Effector memory CD8-positive, alpha-beta T cell (primary cell): ENCODE measurements around the gene C1orf115.

Experiments
- ATAC-seq: fragments of 150-1000 bp; cut with Tn5 transposase; replicated peaks from 2 replicates; pipeline ENCODE4 v1.10.0; 2021; ENCODE audit warnings: mild to moderate bottlenecking, moderate library complexity
- DNase-seq, 3 experiments: peaks; one replicate each; pipeline ENCODE4 v3.0.0; 2021
- H3K27ac Mint-ChIP-seq, 2 donors: one replicate each; pipeline ENCODE4 v1.8.0; 2022; ENCODE audit warnings: mild to moderate bottlenecking in 2 of 2, mixed read lengths in 2 of 2, moderate library complexity in 2 of 2
- H3K27me3 Mint-ChIP-seq, 2 donors: one replicate each; pipeline ENCODE4 v1.8.0; 2022; ENCODE audit warnings: mixed read lengths in 2 of 2
- H3K36me3 Mint-ChIP-seq: one replicate; pipeline ENCODE4 v1.8.0; 2022; ENCODE audit warnings: mild to moderate bottlenecking, moderate library complexity, mixed read lengths; ENCODE audit not compliant: insufficient read depth
- H3K4me1 Mint-ChIP-seq, 2 donors: one replicate each; pipeline ENCODE4 v1.8.0; 2022; ENCODE audit warnings: low read depth in 2 of 2, mixed read lengths in 2 of 2
- H3K4me3 Mint-ChIP-seq, 2 donors: one replicate each; pipeline ENCODE4 v1.8.0; 2022; ENCODE audit warnings: mild to moderate bottlenecking in 2 of 2, mixed read lengths in 2 of 2, moderate library complexity in 2 of 2
- H3K9me3 Mint-ChIP-seq, 2 donors: one replicate each; pipeline ENCODE4 v1.8.0; 2022; ENCODE audit warnings: mixed read lengths in 2 of 2

C1orf115 gene

GRCh38 chr1:220698607-220699016, 8.4 kb downstream of the C1orf115 start:
- Mint-ChIP-seq H3K27ac (peak overlapping the region in 1 of 2 donors; percentile 50), H3K4me3 (no peak overlapping the region), H3K36me3 (no peaks in the 10 kb centered on the region), H3K27me3 (peaks cover 16 to 28% of the 10 kb centered on the region in 2 donors), H3K4me1 (no peaks in the 10 kb centered on the region), H3K9me3 (no peaks in the 10 kb centered on the region)
- DNase-seq (no peak), ATAC-seq (no peak)

GRCh38 chr1:220699044-220699443, 8.9 kb downstream of the C1orf115 start:
- H3K4me1 Mint-ChIP-seq = no peaks in the 10 kb centered on the region
- H3K27ac Mint-ChIP-seq = no peak overlapping the region
- H3K36me3 Mint-ChIP-seq = no peaks in the 10 kb centered on the region
- H3K9me3 Mint-ChIP-seq = no peaks in the 10 kb centered on the region
- ATAC-seq (no peak), DNase-seq (no peak)
- H3K27me3 Mint-ChIP-seq = peaks cover 18 to 31% of the 10 kb centered on the region in 2 donors
- no peak overlapping the region for H3K4me3 Mint-ChIP-seq

GRCh38 chr1:220700556-220701179, 10.5 kb downstream of the C1orf115 start:
- no peaks in the 10 kb centered on the region for H3K4me1 Mint-ChIP-seq
- no peak for ATAC-seq
- H3K36me3 Mint-ChIP-seq = no peaks in the 10 kb centered on the region
- H3K27ac Mint-ChIP-seq = no peak overlapping the region
- H3K27me3 Mint-ChIP-seq = peaks cover 24 to 39% of the 10 kb centered on the region in 2 donors
- H3K4me3 Mint-ChIP-seq = no peak overlapping the region
- H3K9me3 Mint-ChIP-seq = no peaks in the 10 kb centered on the region
- DNase-seq = no peak

- no peak overlapping the region for H3K4me3 Mint-ChIP-seq
- peaks cover 32 to 49% of the 10 kb centered on the region in 2 donors for H3K27me3 Mint-ChIP-seq
- H3K4me1 Mint-ChIP-seq = no peaks in the 10 kb centered on the region
- H3K9me3 Mint-ChIP-seq = no peaks in the 10 kb centered on the region
- no peaks in the 10 kb centered on the region for H3K36me3 Mint-ChIP-seq
- DNase-seq (no peak), ATAC-seq (no peak)
- no peak overlapping the region for H3K27ac Mint-ChIP-seq
These were observed 11.8 kb downstream of the C1orf115 start for GRCh38 chr1:220701974-220702373.

- H3K4me3 Mint-ChIP-seq = no peak overlapping the region
- H3K4me1 Mint-ChIP-seq = no peaks in the 10 kb centered on the region
- no peak for DNase-seq
- peaks cover 32 to 56% of the 10 kb centered on the region in 2 donors for H3K27me3 Mint-ChIP-seq
- H3K9me3 Mint-ChIP-seq = no peaks in the 10 kb centered on the region
- H3K27ac Mint-ChIP-seq = no peak overlapping the region
- H3K36me3 Mint-ChIP-seq = no peaks in the 10 kb centered on the region
- ATAC-seq = no peak
These were observed 12.6 kb downstream of the C1orf115 start for GRCh38 chr1:220702733-220703270.

- Mint-ChIP-seq H3K9me3 (no peaks in the 10 kb centered on the region), H3K27ac (no peak overlapping the region)
These were observed 13.1 kb downstream of the C1orf115 start for GRCh38 chr1:220703305-220703704.

GRCh38 chr1:220705782-220706181, 15.6 kb downstream of the C1orf115 start:
- no peak for ATAC-seq
- no peak for DNase-seq
- Mint-ChIP-seq H3K27ac (no peak overlapping the region), H3K27me3 (peaks cover 32 to 60% of the 10 kb centered on the region in 2 donors), H3K9me3 (no peaks in the 10 kb centered on the region), H3K36me3 (no peaks in the 10 kb centered on the region), H3K4me1 (peaks cover 0 to 6% of the 10 kb centered on the region in 2 donors), H3K4me3 (no peak overlapping the region)

More at GRCh38 chr1:220703305-220703704, 13.1 kb downstream of the C1orf115 start:
- no peak for DNase-seq
- Mint-ChIP-seq H3K4me3 (no peak overlapping the region), H3K36me3 (no peaks in the 10 kb centered on the region), H3K27me3 (peaks cover 32 to 53% of the 10 kb centered on the region in 2 donors), H3K4me1 (no peaks in the 10 kb centered on the region)
- no peak for ATAC-seq

GRCh38 chr1:220706480-220706879, 16.3 kb downstream of the C1orf115 start:
- Mint-ChIP-seq H3K4me3 (no peak overlapping the region), H3K27me3 (peaks cover 32 to 60% of the 10 kb centered on the region in 2 donors), H3K36me3 (no peaks in the 10 kb centered on the region), H3K9me3 (no peaks in the 10 kb centered on the region), H3K4me1 (peaks cover 0 to 6% of the 10 kb centered on the region in 2 donors), H3K27ac (no peak overlapping the region)
- DNase-seq = no peak
- ATAC-seq = no peak

GRCh38 chr1:220707160-220707559, 17.0 kb downstream of the C1orf115 start:
- no peak overlapping the region for H3K27ac Mint-ChIP-seq
- DNase-seq = no peak
- peaks cover 29 to 56% of the 10 kb centered on the region in 2 donors for H3K27me3 Mint-ChIP-seq
- no peak for ATAC-seq
- H3K36me3 Mint-ChIP-seq = no peaks in the 10 kb centered on the region
- H3K4me3 Mint-ChIP-seq = no peak overlapping the region
- peaks cover 0 to 6% of the 10 kb centered on the region in 2 donors for H3K4me1 Mint-ChIP-seq
- H3K9me3 Mint-ChIP-seq = no peaks in the 10 kb centered on the region

GRCh38 chr1:220708244-220708643, 18.1 kb downstream of the C1orf115 start:
- no peaks in the 10 kb centered on the region for H3K9me3 Mint-ChIP-seq
- no peak overlapping the region for H3K4me3 Mint-ChIP-seq
- H3K4me1 Mint-ChIP-seq = peaks cover 0 to 6% of the 10 kb centered on the region in 2 donors
- peaks cover 18 to 45% of the 10 kb centered on the region in 2 donors for H3K27me3 Mint-ChIP-seq
- ATAC-seq (no peak), DNase-seq (no peak)
- no peaks in the 10 kb centered on the region for H3K36me3 Mint-ChIP-seq
- no peak overlapping the region for H3K27ac Mint-ChIP-seq

- no peak overlapping the region for H3K4me3 Mint-ChIP-seq
- H3K36me3 Mint-ChIP-seq = no peaks in the 10 kb centered on the region
- ATAC-seq = no peak
- H3K9me3 Mint-ChIP-seq = no peaks in the 10 kb centered on the region
- H3K27ac Mint-ChIP-seq = no peak overlapping the region
- H3K4me1 Mint-ChIP-seq = peaks cover 0 to 6% of the 10 kb centered on the region in 2 donors
- no peak for DNase-seq
- H3K27me3 Mint-ChIP-seq = peaks cover 14 to 37% of the 10 kb centered on the region in 2 donors
These were observed 19.0 kb downstream of the C1orf115 start for GRCh38 chr1:220708936-220709801.

GRCh38 chr1:220710333-220710732, 20.2 kb downstream of the C1orf115 start:
- DNase-seq (no peak), ATAC-seq (no peak)
- peaks cover 0 to 6% of the 10 kb centered on the region in 2 donors for H3K4me1 Mint-ChIP-seq
- no peaks in the 10 kb centered on the region for H3K9me3 Mint-ChIP-seq
- no peak overlapping the region for H3K27ac Mint-ChIP-seq
- H3K27me3 Mint-ChIP-seq = peaks cover 10 to 32% of the 10 kb centered on the region in 2 donors
- H3K4me3 Mint-ChIP-seq = no peak overlapping the region
- H3K36me3 Mint-ChIP-seq = no peaks in the 10 kb centered on the region

- H3K36me3 Mint-ChIP-seq = no peaks in the 10 kb centered on the region
- no peak overlapping the region for H3K27ac Mint-ChIP-seq
- peaks cover 0 to 6% of the 10 kb centered on the region in 2 donors for H3K4me1 Mint-ChIP-seq
- no peak overlapping the region for H3K4me3 Mint-ChIP-seq
- H3K9me3 Mint-ChIP-seq = no peaks in the 10 kb centered on the region
- H3K27me3 Mint-ChIP-seq = peaks cover 8 to 26% of the 10 kb centered on the region in 2 donors
- ATAC-seq (peak; percentile 26), DNase-seq (no peak)
These were observed 21.1 kb downstream of the C1orf115 start for GRCh38 chr1:220711056-220711809.
